ENCODE results near the gene SRPK2. TPM values are rescaled to one million over a fixed set of nuclear protein-coding genes. Genes with fewer than 3 reads are reported as not detected.

SRPK2 gene
- total RNA-seq, 1 donor from 2014 or later: 54.8 TPM

GRCh38 chr7:105191331-105191730, 197.4 kb downstream of the SRPK2 start:
- Mint-ChIP-seq H3K9me3 (ENCODE audit: unreplicated experiment) (no peaks in the 10 kb centered on the region), H3K27ac (ENCODE audit: unreplicated experiment) (no peak overlapping the region), H3K4me1 (ENCODE audit: low read depth, unreplicated experiment) (peaks cover 19% of the 10 kb centered on the region), H3K36me3 (ENCODE audit: low read depth, unreplicated experiment) (peaks cover 12% of the 10 kb centered on the region), H3K4me3 (ENCODE audit: unreplicated experiment) (no peak overlapping the region), H3K27me3 (ENCODE audit: low read depth, unreplicated experiment) (no peaks in the 10 kb centered on the region)
- no peak for FAIRE-seq
- H3K27ac ChIP-seq (ENCODE audit: low read depth, low read length): no peak overlapping the region
- no peak overlapping the region for H2AFZ ChIP-seq (ENCODE audit: low read depth, low read length)
- H3K36me3 ChIP-seq (ENCODE audit: insufficient read depth, low read length): no peaks in the 10 kb centered on the region
- peaks cover 60% of the 10 kb centered on the region for H4K20me1 ChIP-seq (ENCODE audit: insufficient read depth, low read length)
- H3K4me1 ChIP-seq (ENCODE audit: insufficient read depth, low read length): peaks cover 7% of the 10 kb centered on the region
- H3K9me3 ChIP-seq (ENCODE audit: insufficient read depth, low read depth, low read length): no peaks in the 10 kb centered on the region
- no peaks in the 10 kb centered on the region for H3K27me3 ChIP-seq (ENCODE audit: insufficient read depth, low read length)
- peaks cover 12% of the 10 kb centered on the region for H3K79me2 ChIP-seq (ENCODE audit: insufficient read depth, low read length)
- H3K4me3 ChIP-seq (ENCODE audit: insufficient read depth, low read depth, low read length): no peak overlapping the region
- no peak for DNase-seq (ENCODE audit: low read depth)
- H3K9ac ChIP-seq (ENCODE audit: low read length): no peak overlapping the region
- H3K4me2 ChIP-seq (ENCODE audit: low read length): no peak overlapping the region
- TF ChIP-seq CTCF (IDR thresholded peaks at IDR 0.05; ENCODE audit: insufficient read depth, low read depth, low read length) (no peak), EZH2 (IDR thresholded peaks at IDR 0.05; ENCODE audit: insufficient read depth, low read length) (no peak)

GRCh38 chr7:105189859-105190492, 198.7 kb downstream of the SRPK2 start:
- peaks cover 9% of the 10 kb centered on the region for H3K36me3 Mint-ChIP-seq (ENCODE audit: low read depth, unreplicated experiment)
- H2AFZ ChIP-seq (ENCODE audit: low read depth, low read length): no peak overlapping the region

More at GRCh38 chr7:105189859-105190492, 198.7 kb downstream of the SRPK2 start:
- no peaks in the 10 kb centered on the region for H3K27me3 ChIP-seq (ENCODE audit: insufficient read depth, low read length)
- Mint-ChIP-seq H3K4me3 (ENCODE audit: unreplicated experiment) (no peak overlapping the region), H3K4me1 (ENCODE audit: low read depth, unreplicated experiment) (peaks cover 19% of the 10 kb centered on the region), H3K9me3 (ENCODE audit: unreplicated experiment) (no peaks in the 10 kb centered on the region), H3K27ac (ENCODE audit: unreplicated experiment) (no peak overlapping the region), H3K27me3 (ENCODE audit: low read depth, unreplicated experiment) (no peaks in the 10 kb centered on the region)
- no peak overlapping the region for H3K9ac ChIP-seq (ENCODE audit: low read length)
- peaks cover 7% of the 10 kb centered on the region for H3K4me1 ChIP-seq (ENCODE audit: insufficient read depth, low read length)
- DNase-seq (ENCODE audit: low read depth) (no peak), FAIRE-seq (no peak)
- peaks cover 50% of the 10 kb centered on the region for H4K20me1 ChIP-seq (ENCODE audit: insufficient read depth, low read length)
- TF ChIP-seq CTCF (IDR thresholded peaks at IDR 0.05; ENCODE audit: insufficient read depth, low read depth, low read length): no peak
- no peak for TF ChIP-seq EZH2 (IDR thresholded peaks at IDR 0.05; ENCODE audit: insufficient read depth, low read length)
- H3K4me3 ChIP-seq (ENCODE audit: insufficient read depth, low read depth, low read length): no peak overlapping the region
- H3K4me2 ChIP-seq (ENCODE audit: low read length): no peak overlapping the region
- H3K79me2 ChIP-seq (ENCODE audit: insufficient read depth, low read length): peaks cover 12% of the 10 kb centered on the region
- H3K9me3 ChIP-seq (ENCODE audit: insufficient read depth, low read depth, low read length): no peaks in the 10 kb centered on the region
- no peaks in the 10 kb centered on the region for H3K36me3 ChIP-seq (ENCODE audit: insufficient read depth, low read length)
- no peak overlapping the region for H3K27ac ChIP-seq (ENCODE audit: low read depth, low read length)

Measured in astrocyte (in vitro differentiated cells and primary cell).